Esophagus muscularis mucosa (tissue), 4 donors: Measurements from ENCODE around the gene TRAPPC12. TPM values are rescaled to one million over a fixed set of nuclear protein-coding genes. Genes with fewer than 3 reads are reported as not detected.

ENCODE experiments used
- DNase-seq: peaks from one replicate; pipeline ENCODE4 v3.0.0-alpha.2; 2017; ENCODE audit errors: extremely low spot score
- H3K27ac ChIP-seq, 4 donors: fragments of 200-600 bp; sonication (generic); replicated peaks in 1 of 4; 1 replicate in 3 of 4; 2 replicates in 1 of 4; pipeline ENCODE4 v1.5.1; 2016 to 2019; ENCODE audit warnings: mild to moderate bottlenecking in 1 of 4
- H3K27me3 ChIP-seq, 4 donors: fragments of 200-600 bp; sonication (generic); one replicate each; pipeline versions ENCODE4 v1.5.1 to v1.6.0; 2016 to 2019
- H3K36me3 ChIP-seq, 4 donors: fragments of 200-600 bp; sonication (generic); one replicate each; pipeline ENCODE4 v1.5.1; 2016 to 2019
- H3K4me1 ChIP-seq, 4 donors: fragments of 200-600 bp; sonication (generic); one replicate each; pipeline ENCODE4 v1.5.1; 2016 to 2019
- H3K4me3 ChIP-seq, 4 donors: fragments of 200-600 bp; sonication (generic); 1 replicate in 2 of 4; 2 replicates in 2 of 4; pipeline ENCODE4 v1.5.1; 2016 to 2019; ENCODE audit warnings: mild to moderate bottlenecking in 4 of 4, moderate library complexity in 1 of 4
- H3K9me3 ChIP-seq, 4 donors: fragments of 200-600 bp; sonication (generic); 1 replicate in 3 of 4; 2 replicates in 1 of 4; pipeline ENCODE4 v1.5.1; 2016 to 2019
- CTCF ChIP-seq, 3 experiments: fragments of 200-600 bp in 2 of 3; fragments of 450-650 bp in 1 of 3; sonication (generic) in 2 of 3; IDR thresholded peaks; one replicate each; pipeline ENCODE4 v1.5.1; 2017 to 2019; ENCODE audit warnings: antibody characterized with exemption in 3 of 3, mild to moderate bottlenecking in 2 of 3, moderate library complexity in 1 of 3
- EP300 ChIP-seq: sonication (generic); formaldehyde crosslinking; IDR thresholded peaks from one replicate; pipeline ENCODE4 v1.6.1; 2017; ENCODE audit warnings: antibody characterized with exemption
- POLR2A ChIP-seq: fragments of 450-650 bp; IDR thresholded peaks from one replicate; pipeline ENCODE4 v1.6.1; 2017; ENCODE audit warnings: antibody characterized with exemption, moderate library complexity, mild to moderate bottlenecking, low read depth
- POLR2AphosphoS5 ChIP-seq, 2 donors: sonication (generic); formaldehyde crosslinking; IDR thresholded peaks; one replicate each; pipeline ENCODE4 v1.6.1; 2017; ENCODE audit warnings: antibody characterized with exemption in 2 of 2
- WGBS: methylation state at CpG from one replicate; pipeline ENCODE4 v1.1.5; 2018; 5-methylcytosine and 5-hydroxymethylcytosine counted together
- intact Hi-C: fragments of 100-400 bp; cut with DNase I; formaldehyde crosslinking; loops from one replicate; pipeline ENCODE4 v1.15.1; 2023
- total RNA-seq, 4 donors: library from RNA; depleted of rRNA; stranded (reverse); fragments of >200 nt; gene quantifications; one replicate each; pipeline versions ENCODE4 v1.1.0 to v1.2.1, GENCODE V29; 2016

Gene TRAPPC12
- total RNA-seq, 4 donors from 2014 or later, result 65.6 to 89.3 (median 72.6) TPM

- DNase-seq, result no peak
- intact Hi-C loops, result no loop called here
- 80% methylated on average over 1 of the region's 6 CpGs for WGBS
- TF ChIP-seq EP300, result no peak
- no peak for TF ChIP-seq POLR2AphosphoS5 (IDR thresholded peaks at IDR 0.05)
- H3K27ac ChIP-seq, result no peak overlapping the region
- no peaks in the 10 kb centered on the region for H3K9me3 ChIP-seq
- no peak overlapping the region for H3K4me3 ChIP-seq
- H3K36me3 ChIP-seq, result peaks cover 0 to 23% (median 13%) of the 10 kb centered on the region in 4 donors
- no peaks in the 10 kb centered on the region for H3K27me3 ChIP-seq
- H3K4me1 ChIP-seq, result peaks cover 0 to 8% (median 4%) of the 10 kb centered on the region in 4 donors
Measured at GRCh38 chr2:3488061-3488531, 108.6 kb downstream of the TRAPPC12 start.

GRCh38 chr2:3488855-3489763 is 109.6 kb downstream of the TRAPPC12 start:
- Histone ChIP-seq H3K4me1 (peaks cover 0 to 10% (median 6%) of the 10 kb centered on the region in 4 donors), H3K27me3 (no peaks in the 10 kb centered on the region), H3K36me3 (peaks cover 0 to 18% (median 11%) of the 10 kb centered on the region in 4 donors), H3K4me3 (no peak overlapping the region), H3K9me3 (no peaks in the 10 kb centered on the region), H3K27ac (no peak overlapping the region)
- DNase-seq, result no peak
- TF ChIP-seq POLR2A (no peak), POLR2AphosphoS5 (IDR thresholded peaks at IDR 0.05) (no peak)
- 78% methylated on average over 25 of the region's 27 CpGs for WGBS
- intact Hi-C loops, result no loop called here

GRCh38 chr2:3489764-3490115 is 110.2 kb downstream of the TRAPPC12 start:
- intact Hi-C loops, result no loop called here
- no peak overlapping the region for H3K4me3 ChIP-seq
- no peak overlapping the region for H3K27ac ChIP-seq
- H3K9me3 ChIP-seq, result no peaks in the 10 kb centered on the region
- peaks cover 0 to 12% (median 6%) of the 10 kb centered on the region in 4 donors for H3K4me1 ChIP-seq
- H3K27me3 ChIP-seq, result no peaks in the 10 kb centered on the region
- TF ChIP-seq CTCF (IDR thresholded peaks at IDR 0.05) (no peak), POLR2A (no peak), EP300 (no peak), POLR2AphosphoS5 (IDR thresholded peaks at IDR 0.05) (no peak)
- WGBS, result 93% methylated on average over 16 of the region's 16 CpGs
- peaks cover 0 to 15% (median 8%) of the 10 kb centered on the region in 4 donors for H3K36me3 ChIP-seq
- no peak for DNase-seq

- Histone ChIP-seq H3K9me3 (no peaks in the 10 kb centered on the region), H3K36me3 (peaks cover 0 to 18% (median 12%) of the 10 kb centered on the region in 4 donors), H3K27ac (no peak overlapping the region), H3K4me1 (peaks cover 0 to 12% (median 6%) of the 10 kb centered on the region in 4 donors), H3K4me3 (no peak overlapping the region), H3K27me3 (no peaks in the 10 kb centered on the region)
- no peak for DNase-seq
- 72% methylated on average over 19 of the region's 27 CpGs for WGBS
- no peak for TF ChIP-seq CTCF (IDR thresholded peaks at IDR 0.05)
- no peak for TF ChIP-seq POLR2AphosphoS5 (IDR thresholded peaks at IDR 0.05)
- no peak for TF ChIP-seq EP300
- no peak for TF ChIP-seq POLR2A
- intact Hi-C loops, result no loop called here
Measured at GRCh38 chr2:3490191-3491170, 111.0 kb downstream of the TRAPPC12 start.

GRCh38 chr2:3491306-3491705 is 111.8 kb downstream of the TRAPPC12 start:
- intact Hi-C loops, result no loop called here
- no peaks in the 10 kb centered on the region for H3K9me3 ChIP-seq
- H3K4me3 ChIP-seq, result no peak overlapping the region
- no peak overlapping the region for H3K27ac ChIP-seq
- no peak for TF ChIP-seq POLR2A
- no peak for TF ChIP-seq POLR2AphosphoS5 (IDR thresholded peaks at IDR 0.05)
- no peak for TF ChIP-seq CTCF (IDR thresholded peaks at IDR 0.05)
- no peak for TF ChIP-seq EP300
- H3K27me3 ChIP-seq, result no peaks in the 10 kb centered on the region
- 17% methylated on average over 5 of the region's 6 CpGs for WGBS
- peaks cover 0 to 12% (median 6%) of the 10 kb centered on the region in 4 donors for H3K4me1 ChIP-seq
- DNase-seq, result no peak
- H3K36me3 ChIP-seq, result peaks cover 7 to 19% (median 17%) of the 10 kb centered on the region in 4 donors
